Measurements from ENCODE around the gene ABCD3.
"Not testable (repeated sequence)": the region's sequence is repeated elsewhere in the genome, so short reads cannot be mapped to it uniquely, and the experiment has no call there.

DNA sequence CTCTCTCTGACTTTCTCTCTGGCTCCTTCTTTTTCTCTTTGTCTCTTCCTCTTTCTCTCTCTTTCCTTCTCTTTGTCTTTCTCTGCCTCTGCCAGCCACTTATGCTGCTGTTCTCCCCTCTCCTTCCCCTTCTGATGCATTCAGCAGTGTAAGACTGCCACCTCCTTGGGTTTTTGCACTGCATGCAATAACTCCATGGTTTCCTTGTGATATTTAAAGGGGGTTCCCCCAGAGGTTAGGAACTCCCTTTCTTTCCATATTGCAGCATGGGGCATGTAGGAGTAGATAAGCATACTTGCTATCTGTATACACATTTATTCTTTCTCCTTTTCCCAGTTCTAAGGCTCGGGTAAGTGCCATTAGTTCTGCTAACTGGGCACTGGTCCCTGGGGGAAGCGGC, 44.9 kb upstream of the ABCD3 start:
- not testable (repeated sequence) for TF ChIP-seq TAF1, POLR2A, POLR2AphosphoS5, SPI1 (IDR thresholded peaks at IDR 0.05; ENCODE audit: low read depth, low read length)

All from GM12891 (cell line).